Measurements from ENCODE around the gene FHL3. TPM values are rescaled to one million over a fixed set of nuclear protein-coding genes. Genes with fewer than 3 reads are reported as not detected.
A peak's percentile ranks its signal among the peaks of the same experiment; 100 is the strongest.

The FHL3 gene
- total RNA-seq, 1 donor from 2014 or later, result 1.6 TPM

DNA sequence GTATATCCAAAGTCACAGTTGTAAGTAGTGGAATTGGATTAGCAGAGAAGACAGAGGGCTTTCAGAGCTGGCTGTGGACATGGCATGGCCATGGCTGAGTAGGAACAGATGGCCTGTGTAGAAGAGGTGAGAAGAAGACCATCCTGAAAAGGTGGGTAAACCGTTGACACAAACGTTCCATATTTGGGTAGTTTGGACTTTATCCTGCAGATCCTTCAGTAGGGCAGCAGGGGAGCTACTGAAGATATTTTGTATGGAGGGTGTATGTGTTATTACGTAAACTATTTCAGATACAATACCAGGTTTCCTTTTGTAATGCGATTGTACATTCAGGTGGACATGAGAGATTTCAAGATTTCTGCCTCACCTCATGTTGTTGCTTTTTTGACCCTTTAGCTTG, 8.9 kb upstream of the FHL3 start:
- H3K4me1 Mint-ChIP-seq, result peaks cover 27% of the 10 kb centered on the region

DNA sequence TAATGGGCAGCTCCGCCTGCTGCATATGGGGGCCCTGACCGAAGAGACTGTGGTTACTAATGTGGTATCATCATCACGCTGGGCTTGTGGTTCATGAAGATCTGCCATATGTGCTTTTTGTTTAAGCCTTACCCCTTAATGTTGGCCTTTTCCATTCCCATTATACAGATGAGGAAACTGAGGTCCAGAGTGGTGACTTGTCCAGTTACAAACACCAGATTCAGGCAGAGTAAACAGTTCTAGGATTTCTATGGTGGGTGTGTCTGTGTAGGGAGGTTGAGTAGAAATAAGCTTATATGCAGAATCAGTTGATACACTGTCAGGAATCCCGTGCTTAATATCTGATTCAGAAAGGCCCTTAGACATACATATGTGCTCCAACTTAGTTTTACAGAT, 7.9 kb upstream of the FHL3 start:
- TF ChIP-seq, protein P1, sequence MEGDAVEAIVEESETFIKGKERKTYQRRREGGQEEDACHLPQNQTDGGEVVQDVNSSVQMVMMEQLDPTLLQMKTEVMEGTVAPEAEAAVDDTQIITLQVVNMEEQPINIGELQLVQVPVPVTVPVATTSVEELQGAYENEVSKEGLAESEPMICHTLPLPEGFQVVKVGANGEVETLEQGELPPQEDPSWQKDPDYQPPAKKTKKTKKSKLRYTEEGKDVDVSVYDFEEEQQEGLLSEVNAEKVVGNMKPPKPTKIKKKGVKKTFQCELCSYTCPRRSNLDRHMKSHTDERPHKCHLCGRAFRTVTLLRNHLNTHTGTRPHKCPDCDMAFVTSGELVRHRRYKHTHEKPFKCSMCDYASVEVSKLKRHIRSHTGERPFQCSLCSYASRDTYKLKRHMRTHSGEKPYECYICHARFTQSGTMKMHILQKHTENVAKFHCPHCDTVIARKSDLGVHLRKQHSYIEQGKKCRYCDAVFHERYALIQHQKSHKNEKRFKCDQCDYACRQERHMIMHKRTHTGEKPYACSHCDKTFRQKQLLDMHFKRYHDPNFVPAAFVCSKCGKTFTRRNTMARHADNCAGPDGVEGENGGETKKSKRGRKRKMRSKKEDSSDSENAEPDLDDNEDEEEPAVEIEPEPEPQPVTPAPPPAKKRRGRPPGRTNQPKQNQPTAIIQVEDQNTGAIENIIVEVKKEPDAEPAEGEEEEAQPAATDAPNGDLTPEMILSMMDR (IDR thresholded peaks at IDR 0.05), result no peak
- no peaks in the 10 kb centered on the region for H3K9me3 Mint-ChIP-seq
- ChIA-PET CTCF (interaction anchor here (0.7 to 1.1 kb wide), 2 partner anchors 22 to 59 kb away, joined by 3 read pairs; no protein-coding TSS in a partner anchor), POLR2A (interaction anchor here (1.0 to 2.0 kb wide), 6 partner anchors 14 to 462 kb away, joined by 3 to 8 read pairs (median 4); partner anchors contain the start of genes MTF1 and SF3A3)
- H3K4me1 Mint-ChIP-seq, result peaks cover 27% of the 10 kb centered on the region
- no peaks in the 10 kb centered on the region for H3K27me3 Mint-ChIP-seq
- peak overlapping the region; percentile 100 for H3K4me3 Mint-ChIP-seq
- ATAC-seq (ENCODE audit: low read depth) (no peak), DNase-seq (no peak)
- intact Hi-C loops (cut with micrococcal nuclease), result loop anchor here (10.0 kb wide), 1 partner anchor 408 kb away; no protein-coding TSS in a partner anchor
- H3K27ac Mint-ChIP-seq, result peak overlapping the region; percentile 94
- H3K36me3 Mint-ChIP-seq (ENCODE audit: low read depth), result peaks cover 36% of the 10 kb centered on the region

More for the DNA sequence above, 8.9 kb upstream of the FHL3 start:
- Mint-ChIP-seq H3K27me3 (no peaks in the 10 kb centered on the region), H3K36me3 (ENCODE audit: low read depth) (peaks cover 46% of the 10 kb centered on the region), H3K9me3 (no peaks in the 10 kb centered on the region), H3K27ac (no peak overlapping the region), H3K4me3 (peak overlapping the region; percentile 100)
- ChIA-PET POLR2A (interaction anchor here (0.7 to 2.0 kb wide), 2 partner anchors 24 to 322 kb away, joined by 4 to 8 read pairs; partner anchors contain the start of genes CDCA8 and SF3A3), CTCF (no interaction called here)
- intact Hi-C loops (cut with micrococcal nuclease), result loop anchor here (10.0 kb wide), 1 partner anchor 409 kb away; no protein-coding TSS in a partner anchor
- ATAC-seq (ENCODE audit: low read depth) (no peak), DNase-seq (no peak)
- TF ChIP-seq, protein P1 (IDR thresholded peaks at IDR 0.05), result no peak

DNA sequence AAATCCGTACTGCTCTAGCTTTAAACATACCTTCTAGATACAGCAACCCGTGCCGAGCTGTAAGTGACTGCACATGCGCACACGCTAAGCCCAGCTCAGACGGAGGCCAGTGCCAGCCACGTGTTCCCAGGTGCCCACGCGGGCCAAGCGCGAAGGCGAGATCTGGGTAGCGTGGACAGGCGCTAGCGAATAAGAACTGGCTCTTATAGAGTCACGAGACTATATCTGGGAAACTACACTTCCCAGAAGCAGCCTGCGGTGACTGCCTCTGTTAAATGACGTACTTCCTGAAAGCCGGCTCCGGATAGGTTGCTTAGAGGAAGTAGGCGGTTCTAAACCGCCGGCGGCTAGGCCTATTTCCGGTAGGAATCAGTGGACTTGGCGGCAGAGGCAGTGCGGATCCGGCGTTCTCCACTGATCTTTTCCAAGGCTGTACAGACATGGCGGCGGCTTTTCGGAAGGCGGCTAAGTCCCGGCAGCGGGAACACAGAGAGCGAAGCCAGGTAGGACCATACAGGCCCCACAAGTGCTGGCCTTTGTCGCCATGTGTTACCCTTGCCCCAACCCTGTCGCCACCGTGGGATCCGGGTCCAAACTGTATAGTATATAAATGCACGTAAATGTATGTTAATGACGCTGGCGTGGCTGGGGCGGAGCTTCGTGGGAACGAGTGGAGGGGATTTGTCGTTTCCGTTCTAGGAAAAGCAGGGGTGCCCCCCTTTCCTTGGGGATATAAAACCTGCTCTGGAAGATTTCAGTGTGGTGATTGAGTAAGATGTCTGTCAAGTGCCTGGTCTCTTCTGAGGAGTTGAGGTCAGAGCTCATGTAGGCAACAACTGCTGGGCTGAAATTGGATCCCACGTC, 7.3 kb upstream of the FHL3 start, which contains the start of gene UTP11:
TSS of gene UTP11 (plus strand) at position 372 of the 864 bp plus-strand sequence. CDS start at position 441, 69 bp downstream.
- ChIA-PET POLR2A (interaction anchor here (0.7 to 2.0 kb wide), 10 partner anchors 8 to 463 kb away, joined by 3 to 9 read pairs (median 4); partner anchors contain the start of genes MTF1 and SF3A3), CTCF (interaction anchor here (0.7 to 1.1 kb wide), 2 partner anchors 22 to 59 kb away, joined by 3 read pairs; no protein-coding TSS in a partner anchor)
- H3K27ac Mint-ChIP-seq, result peak within 1 kb of the TSS; percentile 94
- H3K36me3 Mint-ChIP-seq (ENCODE audit: low read depth), result peaks cover 30% of the 10 kb centered on the region
- intact Hi-C loops (cut with micrococcal nuclease), result loop anchor here (1.0 to 10.0 kb wide), 6 partner anchors 22 to 979 kb away; partner anchors contain the start of genes AKIRIN1, CDCA8, INPP5B and RRAGC
- H3K4me3 Mint-ChIP-seq, result peak within 1 kb of the TSS; percentile 100
- ATAC-seq (ENCODE audit: low read depth) (peak; percentile 97), DNase-seq (peak; percentile 74)
- TF ChIP-seq, protein P1 (IDR thresholded peaks at IDR 0.05), result no peak
- H3K4me1 Mint-ChIP-seq, result peaks cover 27% of the 10 kb centered on the region
- no peaks in the 10 kb centered on the region for H3K9me3 Mint-ChIP-seq
- no peaks in the 10 kb centered on the region for H3K27me3 Mint-ChIP-seq

DNA sequence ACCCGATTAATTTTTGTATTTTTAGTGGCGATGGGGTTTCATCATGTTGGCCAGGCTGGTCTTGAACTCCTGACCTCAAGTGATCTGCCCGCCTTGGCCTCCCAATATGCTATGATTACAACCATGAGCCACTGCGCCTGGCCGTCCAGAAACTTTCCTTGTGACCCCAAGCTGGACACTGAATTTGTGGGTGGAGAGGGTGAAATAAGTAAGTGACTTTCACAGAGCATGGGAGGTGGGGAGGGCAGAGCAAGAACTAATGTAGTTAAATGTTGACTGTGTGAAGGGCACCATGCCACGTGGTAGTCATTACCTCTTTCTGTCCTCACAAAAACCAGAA, 4.5 kb upstream of the FHL3 start:
- CTCF ChIA-PET, result interaction anchor here (1.0 kb wide), 1 partner anchor 19 kb away, joined by 4 read pairs; no protein-coding TSS in a partner anchor
- no peak for DNase-seq
- intact Hi-C loops (cut with micrococcal nuclease), result loop anchor here (10.0 kb wide), 1 partner anchor 405 kb away; no protein-coding TSS in a partner anchor
- Mint-ChIP-seq H3K27me3 (no peaks in the 10 kb centered on the region), H3K4me1 (peaks cover 27% of the 10 kb centered on the region), H3K4me3 (no peak overlapping the region), H3K36me3 (ENCODE audit: low read depth) (peaks cover 14% of the 10 kb centered on the region), H3K27ac (no peak overlapping the region), H3K9me3 (no peaks in the 10 kb centered on the region)
- ATAC-seq (ENCODE audit: low read depth), result no peak
- TF ChIP-seq, protein P1 (IDR thresholded peaks at IDR 0.05), result no peak
- POLR2A ChIA-PET, result no interaction called here
